Measurements from ENCODE around the gene PRKN. TPM values are rescaled to one million over a fixed set of nuclear protein-coding genes. Genes with fewer than 3 reads are reported as not detected.

PRKN gene
- total and polyA plus RNA-seq, 2 experiments from 2014 or later, result 0.10 to 0.84 TPM

DNA sequence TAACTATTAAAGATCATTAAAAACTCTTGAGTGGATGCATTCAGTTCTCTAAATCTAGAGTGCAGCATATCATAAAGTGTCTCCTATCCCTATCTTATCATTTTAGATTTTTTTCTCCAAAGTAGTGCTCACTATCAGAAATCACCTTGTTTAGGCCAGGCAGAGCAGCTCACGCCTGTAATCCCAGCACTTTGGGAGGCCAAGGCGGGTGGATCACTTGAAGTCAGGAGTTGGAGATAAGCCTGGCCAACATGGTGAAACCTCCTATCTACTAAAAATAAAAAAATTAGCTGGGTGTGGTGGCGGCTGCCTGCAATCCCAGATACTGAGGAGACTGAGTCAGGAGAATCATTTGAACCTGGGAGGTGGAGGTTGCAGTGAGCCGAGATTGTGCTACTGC lies 368.9 kb downstream of the PRKN start:
- Mint-ChIP-seq H3K27me3 (ENCODE audit: insufficient read depth, low read depth, poor library complexity) (no peaks in the 10 kb centered on the region), H3K4me3 (no peak overlapping the region), H3K9me3 (no peaks in the 10 kb centered on the region), H3K36me3 (ENCODE audit: low read depth) (no peaks in the 10 kb centered on the region), H3K27ac (no peak overlapping the region), H3K4me1 (peaks cover under 1% of the 10 kb centered on the region; the same call in 2 of the 3 replicates)
- no peaks in the 10 kb centered on the region for H4K20me1 ChIP-seq (replicated peaks; ENCODE audit: insufficient read depth)
- no peak overlapping the region for H3K4me2 ChIP-seq
- no peaks in the 10 kb centered on the region for H3F3A ChIP-seq (replicated peaks; ENCODE audit: low read depth)
- ATAC-seq (no peak), DNase-seq (ENCODE audit: low spot score) (no peak)
- H3K27ac ChIP-seq (ENCODE audit: low read depth), result no peak overlapping the region
- H3K4me3 ChIP-seq, result no peak overlapping the region
- no peaks in the 10 kb centered on the region for H3K36me3 ChIP-seq (ENCODE audit: insufficient read depth)
- TF ChIP-seq EZH2phosphoT487 (IDR thresholded peaks at IDR 0.05; ENCODE audit: unreplicated experiment) (no peak), ZNF114 (CRISPR knock-in tag; IDR thresholded peaks at IDR 0.05) (no peak), JUNB (IDR thresholded peaks at IDR 0.05; ENCODE audit: unreplicated experiment) (no peak), EZH2 (IDR thresholded peaks at IDR 0.05; ENCODE audit: low read depth, unreplicated experiment) (no peak), POLR2AphosphoS5 (IDR thresholded peaks at IDR 0.05; ENCODE audit: low read depth) (no peak), NANOG (IDR thresholded peaks at IDR 0.05; ENCODE audit: borderline replicate concordance) (no peak), ZNF331 (CRISPR knock-in tag; IDR thresholded peaks at IDR 0.05; ENCODE audit: low read depth) (no peak), ETS1 (IDR thresholded peaks at IDR 0.05) (no peak), CREB1 (CRISPR knock-in tag; IDR thresholded peaks at IDR 0.05; ENCODE audit: low read depth) (no peak), STAT1 (IDR thresholded peaks at IDR 0.05; ENCODE audit: unreplicated experiment) (no peak)
- TF ChIP-seq, protein P1, sequence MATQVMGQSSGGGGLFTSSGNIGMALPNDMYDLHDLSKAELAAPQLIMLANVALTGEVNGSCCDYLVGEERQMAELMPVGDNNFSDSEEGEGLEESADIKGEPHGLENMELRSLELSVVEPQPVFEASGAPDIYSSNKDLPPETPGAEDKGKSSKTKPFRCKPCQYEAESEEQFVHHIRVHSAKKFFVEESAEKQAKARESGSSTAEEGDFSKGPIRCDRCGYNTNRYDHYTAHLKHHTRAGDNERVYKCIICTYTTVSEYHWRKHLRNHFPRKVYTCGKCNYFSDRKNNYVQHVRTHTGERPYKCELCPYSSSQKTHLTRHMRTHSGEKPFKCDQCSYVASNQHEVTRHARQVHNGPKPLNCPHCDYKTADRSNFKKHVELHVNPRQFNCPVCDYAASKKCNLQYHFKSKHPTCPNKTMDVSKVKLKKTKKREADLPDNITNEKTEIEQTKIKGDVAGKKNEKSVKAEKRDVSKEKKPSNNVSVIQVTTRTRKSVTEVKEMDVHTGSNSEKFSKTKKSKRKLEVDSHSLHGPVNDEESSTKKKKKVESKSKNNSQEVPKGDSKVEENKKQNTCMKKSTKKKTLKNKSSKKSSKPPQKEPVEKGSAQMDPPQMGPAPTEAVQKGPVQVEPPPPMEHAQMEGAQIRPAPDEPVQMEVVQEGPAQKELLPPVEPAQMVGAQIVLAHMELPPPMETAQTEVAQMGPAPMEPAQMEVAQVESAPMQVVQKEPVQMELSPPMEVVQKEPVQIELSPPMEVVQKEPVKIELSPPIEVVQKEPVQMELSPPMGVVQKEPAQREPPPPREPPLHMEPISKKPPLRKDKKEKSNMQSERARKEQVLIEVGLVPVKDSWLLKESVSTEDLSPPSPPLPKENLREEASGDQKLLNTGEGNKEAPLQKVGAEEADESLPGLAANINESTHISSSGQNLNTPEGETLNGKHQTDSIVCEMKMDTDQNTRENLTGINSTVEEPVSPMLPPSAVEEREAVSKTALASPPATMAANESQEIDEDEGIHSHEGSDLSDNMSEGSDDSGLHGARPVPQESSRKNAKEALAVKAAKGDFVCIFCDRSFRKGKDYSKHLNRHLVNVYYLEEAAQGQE (IDR thresholded peaks at IDR 0.05; ENCODE audit: unreplicated experiment), result no peak
- TF ChIP-seq, protein P2, sequence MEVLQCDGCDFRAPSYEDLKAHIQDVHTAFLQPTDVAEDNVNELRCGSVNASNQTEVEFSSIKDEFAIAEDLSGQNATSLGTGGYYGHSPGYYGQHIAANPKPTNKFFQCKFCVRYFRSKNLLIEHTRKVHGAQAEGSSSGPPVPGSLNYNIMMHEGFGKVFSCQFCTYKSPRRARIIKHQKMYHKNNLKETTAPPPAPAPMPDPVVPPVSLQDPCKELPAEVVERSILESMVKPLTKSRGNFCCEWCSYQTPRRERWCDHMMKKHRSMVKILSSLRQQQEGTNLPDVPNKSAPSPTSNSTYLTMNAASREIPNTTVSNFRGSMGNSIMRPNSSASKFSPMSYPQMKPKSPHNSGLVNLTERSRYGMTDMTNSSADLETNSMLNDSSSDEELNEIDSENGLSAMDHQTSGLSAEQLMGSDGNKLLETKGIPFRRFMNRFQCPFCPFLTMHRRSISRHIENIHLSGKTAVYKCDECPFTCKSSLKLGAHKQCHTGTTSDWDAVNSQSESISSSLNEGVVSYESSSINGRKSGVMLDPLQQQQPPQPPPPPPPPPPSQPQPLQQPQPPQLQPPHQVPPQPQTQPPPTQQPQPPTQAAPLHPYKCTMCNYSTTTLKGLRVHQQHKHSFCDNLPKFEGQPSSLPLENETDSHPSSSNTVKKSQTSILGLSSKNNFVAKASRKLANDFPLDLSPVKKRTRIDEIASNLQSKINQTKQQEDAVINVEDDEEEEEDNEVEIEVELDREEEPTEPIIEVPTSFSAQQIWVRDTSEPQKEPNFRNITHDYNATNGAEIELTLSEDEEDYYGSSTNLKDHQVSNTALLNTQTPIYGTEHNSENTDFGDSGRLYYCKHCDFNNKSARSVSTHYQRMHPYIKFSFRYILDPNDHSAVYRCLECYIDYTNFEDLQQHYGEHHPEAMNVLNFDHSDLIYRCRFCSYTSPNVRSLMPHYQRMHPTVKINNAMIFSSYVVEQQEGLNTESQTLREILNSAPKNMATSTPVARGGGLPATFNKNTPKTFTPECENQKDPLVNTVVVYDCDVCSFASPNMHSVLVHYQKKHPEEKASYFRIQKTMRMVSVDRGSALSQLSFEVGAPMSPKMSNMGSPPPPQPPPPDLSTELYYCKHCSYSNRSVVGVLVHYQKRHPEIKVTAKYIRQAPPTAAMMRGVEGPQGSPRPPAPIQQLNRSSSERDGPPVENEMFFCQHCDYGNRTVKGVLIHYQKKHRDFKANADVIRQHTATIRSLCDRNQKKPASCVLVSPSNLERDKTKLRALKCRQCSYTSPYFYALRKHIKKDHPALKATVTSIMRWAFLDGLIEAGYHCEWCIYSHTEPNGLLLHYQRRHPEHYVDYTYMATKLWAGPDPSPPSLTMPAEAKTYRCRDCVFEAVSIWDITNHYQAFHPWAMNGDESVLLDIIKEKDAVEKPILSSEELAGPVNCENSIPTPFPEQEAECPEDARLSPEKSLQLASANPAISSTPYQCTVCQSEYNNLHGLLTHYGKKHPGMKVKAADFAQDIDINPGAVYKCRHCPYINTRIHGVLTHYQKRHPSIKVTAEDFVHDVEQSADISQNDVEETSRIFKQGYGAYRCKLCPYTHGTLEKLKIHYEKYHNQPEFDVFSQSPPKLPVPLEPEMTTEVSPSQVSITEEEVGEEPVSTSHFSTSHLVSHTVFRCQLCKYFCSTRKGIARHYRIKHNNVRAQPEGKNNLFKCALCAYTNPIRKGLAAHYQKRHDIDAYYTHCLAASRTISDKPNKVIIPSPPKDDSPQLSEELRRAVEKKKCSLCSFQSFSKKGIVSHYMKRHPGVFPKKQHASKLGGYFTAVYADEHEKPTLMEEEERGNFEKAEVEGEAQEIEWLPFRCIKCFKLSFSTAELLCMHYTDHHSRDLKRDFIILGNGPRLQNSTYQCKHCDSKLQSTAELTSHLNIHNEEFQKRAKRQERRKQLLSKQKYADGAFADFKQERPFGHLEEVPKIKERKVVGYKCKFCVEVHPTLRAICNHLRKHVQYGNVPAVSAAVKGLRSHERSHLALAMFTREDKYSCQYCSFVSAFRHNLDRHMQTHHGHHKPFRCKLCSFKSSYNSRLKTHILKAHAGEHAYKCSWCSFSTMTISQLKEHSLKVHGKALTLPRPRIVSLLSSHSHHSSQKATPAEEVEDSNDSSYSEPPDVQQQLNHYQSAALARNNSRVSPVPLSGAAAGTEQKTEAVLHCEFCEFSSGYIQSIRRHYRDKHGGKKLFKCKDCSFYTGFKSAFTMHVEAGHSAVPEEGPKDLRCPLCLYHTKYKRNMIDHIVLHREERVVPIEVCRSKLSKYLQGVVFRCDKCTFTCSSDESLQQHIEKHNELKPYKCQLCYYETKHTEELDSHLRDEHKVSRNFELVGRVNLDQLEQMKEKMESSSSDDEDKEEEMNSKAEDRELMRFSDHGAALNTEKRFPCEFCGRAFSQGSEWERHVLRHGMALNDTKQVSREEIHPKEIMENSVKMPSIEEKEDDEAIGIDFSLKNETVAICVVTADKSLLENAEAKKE (CRISPR knock-in tag; IDR thresholded peaks at IDR 0.05), result no peak
- TF ChIP-seq, protein P3, sequence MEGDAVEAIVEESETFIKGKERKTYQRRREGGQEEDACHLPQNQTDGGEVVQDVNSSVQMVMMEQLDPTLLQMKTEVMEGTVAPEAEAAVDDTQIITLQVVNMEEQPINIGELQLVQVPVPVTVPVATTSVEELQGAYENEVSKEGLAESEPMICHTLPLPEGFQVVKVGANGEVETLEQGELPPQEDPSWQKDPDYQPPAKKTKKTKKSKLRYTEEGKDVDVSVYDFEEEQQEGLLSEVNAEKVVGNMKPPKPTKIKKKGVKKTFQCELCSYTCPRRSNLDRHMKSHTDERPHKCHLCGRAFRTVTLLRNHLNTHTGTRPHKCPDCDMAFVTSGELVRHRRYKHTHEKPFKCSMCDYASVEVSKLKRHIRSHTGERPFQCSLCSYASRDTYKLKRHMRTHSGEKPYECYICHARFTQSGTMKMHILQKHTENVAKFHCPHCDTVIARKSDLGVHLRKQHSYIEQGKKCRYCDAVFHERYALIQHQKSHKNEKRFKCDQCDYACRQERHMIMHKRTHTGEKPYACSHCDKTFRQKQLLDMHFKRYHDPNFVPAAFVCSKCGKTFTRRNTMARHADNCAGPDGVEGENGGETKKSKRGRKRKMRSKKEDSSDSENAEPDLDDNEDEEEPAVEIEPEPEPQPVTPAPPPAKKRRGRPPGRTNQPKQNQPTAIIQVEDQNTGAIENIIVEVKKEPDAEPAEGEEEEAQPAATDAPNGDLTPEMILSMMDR (conservative IDR thresholded peaks at IDR 0.05; ENCODE audit: low read depth in 2 of 2), result no peak
- H2AFZ ChIP-seq, result no peak overlapping the region
- no peaks in the 10 kb centered on the region for H3K9me2 ChIP-seq (ENCODE audit: insufficient read depth)
- no peaks in the 10 kb centered on the region for H3K4me1 ChIP-seq (ENCODE audit: insufficient read depth)
- no peaks in the 10 kb centered on the region for H3K27me3 ChIP-seq (ENCODE audit: insufficient read depth)
- no peaks in the 10 kb centered on the region for H3K79me2 ChIP-seq (replicated peaks; ENCODE audit: insufficient read depth)

Data from GM23338 (cell line).